Prostate gland (tissue), 2 donors: ENCODE measurements around the gene HIF1AN.

ENCODE experiments used
- POLR2A ChIP-seq: fragments of 450-650 bp; IDR thresholded peaks from one replicate; pipeline ENCODE4 v1.6.1; 2016; ENCODE audit warnings: antibody characterized with exemption, mild to moderate bottlenecking
- TF ChIP-seq, protein P1 (sequence below), 4 experiments: fragments of 200-600 bp in 2 of 4; fragments of 450-650 bp in 2 of 4; sonication (generic) in 2 of 4; IDR thresholded peaks; 1 replicate in 3 of 4; 2 replicates in 1 of 4; pipeline ENCODE4 v1.5.1; 2016 to 2019; ENCODE audit warnings: antibody characterized with exemption in 4 of 4, mild to moderate bottlenecking in 2 of 4, moderate library complexity in 2 of 4

DNA sequence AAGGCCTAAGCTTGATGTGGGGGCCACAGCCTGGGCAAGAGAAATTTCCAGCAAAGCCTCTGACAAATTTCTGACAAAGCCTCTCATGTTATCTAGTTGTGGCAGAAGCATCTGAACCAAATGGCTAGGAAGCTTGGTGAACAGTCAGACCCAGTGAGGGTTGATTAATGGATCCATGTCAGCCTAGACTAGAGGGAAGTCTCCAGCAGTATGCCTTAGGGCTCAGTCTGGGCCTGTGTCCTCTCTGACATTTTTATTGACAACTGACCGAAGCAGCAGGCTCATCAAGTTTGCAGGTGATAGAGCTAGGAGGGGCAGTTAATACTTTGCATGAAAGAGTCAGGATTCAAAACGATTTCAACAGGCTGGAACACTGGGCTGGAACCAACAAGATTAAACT, 25.3 kb downstream of the HIF1AN start:
- TF ChIP-seq, protein P1, sequence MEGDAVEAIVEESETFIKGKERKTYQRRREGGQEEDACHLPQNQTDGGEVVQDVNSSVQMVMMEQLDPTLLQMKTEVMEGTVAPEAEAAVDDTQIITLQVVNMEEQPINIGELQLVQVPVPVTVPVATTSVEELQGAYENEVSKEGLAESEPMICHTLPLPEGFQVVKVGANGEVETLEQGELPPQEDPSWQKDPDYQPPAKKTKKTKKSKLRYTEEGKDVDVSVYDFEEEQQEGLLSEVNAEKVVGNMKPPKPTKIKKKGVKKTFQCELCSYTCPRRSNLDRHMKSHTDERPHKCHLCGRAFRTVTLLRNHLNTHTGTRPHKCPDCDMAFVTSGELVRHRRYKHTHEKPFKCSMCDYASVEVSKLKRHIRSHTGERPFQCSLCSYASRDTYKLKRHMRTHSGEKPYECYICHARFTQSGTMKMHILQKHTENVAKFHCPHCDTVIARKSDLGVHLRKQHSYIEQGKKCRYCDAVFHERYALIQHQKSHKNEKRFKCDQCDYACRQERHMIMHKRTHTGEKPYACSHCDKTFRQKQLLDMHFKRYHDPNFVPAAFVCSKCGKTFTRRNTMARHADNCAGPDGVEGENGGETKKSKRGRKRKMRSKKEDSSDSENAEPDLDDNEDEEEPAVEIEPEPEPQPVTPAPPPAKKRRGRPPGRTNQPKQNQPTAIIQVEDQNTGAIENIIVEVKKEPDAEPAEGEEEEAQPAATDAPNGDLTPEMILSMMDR (IDR thresholded peaks at IDR 0.05), result no peak
- no peak for TF ChIP-seq POLR2A
